ENCODE measurements around the gene GALNT17. TPM values are rescaled to one million over a fixed set of nuclear protein-coding genes. Genes with fewer than 3 reads are reported as not detected.
"Not testable (repeated sequence)": the region's sequence is repeated elsewhere in the genome, so short reads cannot be mapped to it uniquely, and the experiment has no call there.

GALNT17 gene
- total RNA-seq, 1 donor from 2014 or later: 78.1 TPM

DNA sequence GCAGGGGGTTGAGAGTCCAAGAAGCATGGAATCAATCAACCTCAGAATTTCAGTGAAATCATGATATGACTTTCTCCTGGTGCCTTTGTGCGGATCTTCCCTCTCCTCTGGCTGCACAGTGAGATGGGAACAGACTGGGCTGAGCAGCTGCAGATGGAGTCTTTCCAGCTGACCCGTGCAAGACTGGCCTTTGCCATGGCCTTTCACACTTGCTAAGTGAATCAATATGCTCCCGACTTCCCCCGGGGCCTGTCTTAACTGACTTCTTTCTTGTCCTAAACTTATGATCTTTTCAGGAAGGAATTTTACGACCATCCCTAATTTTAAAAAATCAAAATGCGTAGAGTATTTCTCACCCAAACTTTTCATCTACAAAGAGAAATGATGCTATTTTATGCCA lies 469.9 kb downstream of the GALNT17 start:
- DNase-seq (ENCODE audit: missing footprints) (no peak), ATAC-seq (no peak)
- intact Hi-C loops (cut with DNase I): no loop called here

DNA sequence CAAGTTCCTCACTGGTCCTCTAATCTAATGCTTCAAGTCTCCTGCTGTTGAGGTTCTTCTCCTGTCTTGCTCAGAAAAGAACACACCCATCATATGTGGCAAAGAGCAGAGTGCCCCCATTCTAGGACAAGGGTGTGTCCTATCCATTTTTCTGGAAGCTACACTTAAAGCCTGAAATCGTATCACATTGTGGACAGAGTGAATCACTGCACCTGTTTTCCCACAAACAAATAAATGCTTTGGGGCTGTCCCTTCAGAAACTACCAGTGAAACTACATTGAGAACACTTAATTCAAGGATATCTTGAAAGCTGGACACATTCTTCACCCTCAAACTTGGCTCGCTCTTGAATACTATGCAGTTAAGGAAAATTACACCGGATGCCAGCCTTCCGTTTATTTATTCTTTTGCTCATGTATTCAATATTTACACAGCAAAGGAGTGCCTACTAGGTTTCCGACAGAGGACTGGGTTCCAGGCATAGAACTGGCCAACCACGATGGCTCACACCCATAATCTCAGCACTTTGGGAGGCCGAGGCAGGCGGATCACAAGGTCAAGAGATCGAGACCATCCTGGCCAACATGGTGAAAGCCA lies 473.0 kb downstream of the GALNT17 start:
- intact Hi-C loops (cut with DNase I): no loop called here
- no peak for ATAC-seq
- no peak for DNase-seq (ENCODE audit: missing footprints)

DNA sequence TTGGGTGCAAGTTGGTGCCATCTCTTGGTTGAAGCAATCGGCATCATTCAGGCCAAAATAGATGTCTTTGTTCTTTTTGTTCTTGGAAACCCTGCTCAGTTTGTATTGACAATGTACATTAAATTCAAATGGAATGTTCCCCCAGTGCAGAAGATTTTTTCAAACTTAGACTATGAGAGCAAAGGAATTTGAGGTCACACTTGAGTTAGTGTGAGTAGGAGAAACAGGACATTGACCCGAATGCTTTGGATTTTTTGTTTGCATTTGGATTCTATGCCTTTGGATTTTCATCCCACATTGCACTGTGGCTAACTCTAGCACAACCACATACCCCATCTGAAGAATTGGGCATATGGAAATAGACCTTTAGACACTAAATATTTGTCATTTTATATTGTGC lies 480.0 kb downstream of the GALNT17 start:
- intact Hi-C loops (cut with DNase I): loop anchor here (5.0 to 10.0 kb wide), 5 partner anchors 50 to 477 kb away; partner anchors contain the start of gene GALNT17
- ATAC-seq: no peak

DNA sequence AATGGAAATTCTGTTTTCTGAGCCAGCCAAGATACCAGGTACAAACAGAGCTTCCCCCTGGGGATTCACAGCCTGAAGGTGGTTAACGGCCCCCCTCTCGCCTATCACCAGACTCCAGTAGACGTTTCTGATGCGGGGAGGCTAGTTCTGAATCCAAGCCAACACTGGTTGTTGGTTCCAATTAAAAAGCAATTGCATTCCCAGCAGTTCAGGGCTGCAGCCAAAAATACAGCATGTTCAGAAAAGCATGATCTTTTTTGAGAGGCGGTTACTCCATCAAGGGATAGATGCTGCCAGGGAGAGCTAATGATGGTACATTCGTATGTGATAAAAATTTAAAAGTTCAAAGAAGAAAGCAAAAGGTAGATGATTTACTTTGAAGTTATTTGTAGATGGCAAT lies 481.0 kb downstream of the GALNT17 start:
- ATAC-seq (peak; percentile 58), DNase-seq (ENCODE audit: missing footprints) (no peak)
- intact Hi-C loops (cut with DNase I): loop anchor here (5.0 to 10.0 kb wide), 5 partner anchors 49 to 478 kb away; partner anchors contain the start of gene GALNT17

More for the DNA sequence above, 480.0 kb downstream of the GALNT17 start:
- DNase-seq (ENCODE audit: missing footprints): no peak

DNA sequence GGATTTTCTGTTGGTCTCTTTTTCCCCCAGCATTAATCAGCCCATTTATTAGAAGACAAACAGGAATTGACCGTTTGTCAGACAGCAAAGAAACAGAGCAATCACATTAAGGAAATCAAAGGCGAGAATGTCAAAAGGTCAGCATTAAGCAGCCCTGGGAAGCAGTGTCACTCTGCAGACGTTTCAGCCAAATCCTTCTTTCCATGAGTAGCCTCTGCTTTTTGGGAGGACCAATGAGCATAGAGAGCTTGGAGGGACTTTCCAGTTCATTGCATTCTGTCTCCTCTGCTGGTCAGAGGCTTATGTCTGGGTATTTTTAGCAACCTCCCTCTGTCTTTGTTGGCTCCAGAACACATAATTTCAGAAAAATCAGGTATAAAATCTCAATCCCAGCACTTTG lies 481.4 kb downstream of the GALNT17 start:
- no peak for ATAC-seq
- DNase-seq (ENCODE audit: missing footprints): no peak
- intact Hi-C loops (cut with DNase I): loop anchor here (5.0 to 10.0 kb wide), 5 partner anchors 49 to 479 kb away; partner anchors contain the start of gene GALNT17

DNA sequence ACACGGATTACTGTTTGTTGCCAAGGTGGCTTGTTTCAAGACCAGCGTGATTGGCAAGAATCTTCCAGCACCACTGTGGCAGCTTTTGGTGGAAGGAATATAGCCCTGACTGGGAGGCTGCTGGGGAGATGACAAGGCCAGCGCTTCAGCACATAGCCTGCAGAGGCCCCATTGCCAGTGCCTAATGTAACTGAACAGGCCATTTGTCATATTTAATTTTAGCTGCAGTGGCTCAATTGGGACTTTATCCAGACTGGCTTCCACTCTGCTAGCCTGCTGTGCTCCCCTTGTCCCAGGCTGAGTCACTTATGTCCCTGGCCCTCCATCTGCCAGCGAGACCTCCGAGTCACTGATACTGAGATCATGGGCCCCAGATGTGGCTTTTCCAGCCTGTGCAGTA lies 483.1 kb downstream of the GALNT17 start:
- intact Hi-C loops (cut with DNase I): loop anchor here (10.0 kb wide), 3 partner anchors 110 to 480 kb away; partner anchors contain the start of gene GALNT17
- no peak for DNase-seq (ENCODE audit: missing footprints)
- ATAC-seq: peak; percentile 89

DNA sequence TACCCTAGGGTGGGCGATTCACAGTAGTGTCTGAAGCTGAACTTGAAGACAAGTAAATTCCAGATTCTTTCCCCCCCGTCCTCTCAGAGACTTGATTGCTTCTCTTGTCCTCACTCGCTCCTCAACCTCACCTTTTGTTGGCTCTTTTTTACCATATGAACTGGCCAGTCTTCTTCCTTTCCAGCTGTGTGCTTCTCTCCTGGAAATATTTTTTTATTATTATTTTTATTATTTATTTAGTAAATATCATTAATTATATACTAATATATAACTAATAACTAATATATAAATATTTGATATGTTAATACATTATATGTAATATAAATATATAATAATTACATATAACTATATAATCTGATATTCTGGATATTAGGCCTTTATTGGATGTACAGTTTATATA lies 484.3 kb downstream of the GALNT17 start:
- intact Hi-C loops (cut with DNase I): loop anchor here (10.0 kb wide), 3 partner anchors 109 to 481 kb away; partner anchors contain the start of gene GALNT17
- no peak for ATAC-seq
- no peak for DNase-seq (ENCODE audit: missing footprints)

DNA sequence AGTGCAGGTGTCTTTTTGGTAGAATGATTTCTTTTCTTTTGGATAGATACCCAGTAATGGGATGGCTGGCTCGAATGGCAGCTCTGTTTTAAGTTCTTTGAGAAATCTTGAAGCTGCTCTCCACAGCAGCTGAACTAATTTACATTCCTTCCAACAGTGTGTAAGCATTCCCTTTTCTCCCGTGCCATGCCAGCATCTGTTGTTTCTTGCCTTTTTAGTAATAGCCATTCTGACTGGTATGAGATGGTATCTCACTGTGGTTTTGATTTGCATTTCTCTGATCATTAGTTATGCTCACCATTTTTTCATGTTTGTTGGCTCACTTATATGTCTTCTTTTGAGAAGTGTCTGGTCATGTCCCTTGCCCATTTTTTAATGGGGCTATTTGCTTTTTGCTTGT lies 486.3 kb downstream of the GALNT17 start:
- intact Hi-C loops (cut with DNase I): loop anchor here (10.0 kb wide), 3 partner anchors 107 to 483 kb away; partner anchors contain the start of gene GALNT17
- no peak for ATAC-seq
- no peak for DNase-seq (ENCODE audit: missing footprints)

DNA sequence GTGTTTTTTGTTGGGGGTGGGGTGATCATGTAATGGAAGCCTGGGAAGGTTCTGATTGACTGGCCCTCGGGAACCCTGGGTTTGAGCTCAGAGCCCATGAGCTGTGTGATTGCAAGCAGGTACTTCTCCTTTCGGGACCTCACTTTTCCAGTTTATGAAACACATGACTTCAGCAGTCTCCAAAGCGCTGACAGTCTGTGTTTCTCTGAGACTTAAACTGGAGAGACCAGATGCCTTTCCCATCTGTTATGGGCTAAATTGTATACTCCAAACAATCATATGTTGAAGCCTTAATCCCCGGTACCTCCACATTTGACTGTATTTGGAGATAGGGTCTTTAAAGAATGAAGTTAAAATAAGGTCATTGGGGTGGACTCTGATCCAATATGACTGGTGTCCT lies 493.6 kb downstream of the GALNT17 start:
- intact Hi-C loops (cut with DNase I): no loop called here
- ATAC-seq (no peak), DNase-seq (ENCODE audit: missing footprints) (no peak)

DNA sequence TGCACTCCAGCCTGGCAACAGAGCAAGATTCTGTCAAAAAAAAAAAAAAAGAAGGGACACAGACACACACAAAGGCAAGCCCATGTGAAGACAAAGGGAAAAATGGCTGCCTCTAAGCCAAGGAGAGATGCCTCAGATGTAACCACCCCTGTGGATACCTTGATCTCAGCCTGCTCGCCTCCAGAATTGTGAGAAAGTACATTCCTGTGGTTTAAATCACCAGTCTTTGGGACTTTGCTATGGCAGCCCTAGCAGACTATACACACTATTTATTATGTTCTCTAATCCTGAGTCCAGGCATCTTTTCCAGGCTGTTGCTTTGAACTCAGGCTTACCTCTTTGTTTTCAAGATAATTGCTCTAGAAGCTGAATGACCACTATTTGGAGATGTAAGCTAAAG lies 494.3 kb downstream of the GALNT17 start:
- intact Hi-C loops (cut with DNase I): no loop called here
- ATAC-seq: no peak

DNA sequence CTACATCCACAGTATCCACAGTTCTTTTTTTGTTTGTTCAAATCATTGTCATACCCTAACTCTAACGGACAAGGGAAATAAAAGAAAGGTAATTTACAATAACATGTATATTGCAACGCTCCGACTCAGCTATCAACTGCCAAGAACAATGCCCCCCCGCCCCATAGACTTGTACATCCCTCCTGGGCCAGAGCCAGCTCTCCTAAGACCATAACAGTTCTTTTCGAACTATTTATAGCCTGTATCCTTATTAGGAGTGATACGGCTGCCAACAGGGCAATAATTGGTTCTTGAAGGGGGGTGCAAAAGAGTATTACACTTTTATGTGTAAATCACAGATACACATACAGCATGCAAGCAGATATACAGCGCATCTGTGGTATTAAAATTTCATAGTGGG lies 495.7 kb downstream of the GALNT17 start:
- intact Hi-C loops (cut with DNase I): no loop called here
- ATAC-seq: no peak
- DNase-seq (ENCODE audit: missing footprints): no peak

More for the DNA sequence above, 494.3 kb downstream of the GALNT17 start:
- DNase-seq (ENCODE audit: missing footprints): no peak

DNA sequence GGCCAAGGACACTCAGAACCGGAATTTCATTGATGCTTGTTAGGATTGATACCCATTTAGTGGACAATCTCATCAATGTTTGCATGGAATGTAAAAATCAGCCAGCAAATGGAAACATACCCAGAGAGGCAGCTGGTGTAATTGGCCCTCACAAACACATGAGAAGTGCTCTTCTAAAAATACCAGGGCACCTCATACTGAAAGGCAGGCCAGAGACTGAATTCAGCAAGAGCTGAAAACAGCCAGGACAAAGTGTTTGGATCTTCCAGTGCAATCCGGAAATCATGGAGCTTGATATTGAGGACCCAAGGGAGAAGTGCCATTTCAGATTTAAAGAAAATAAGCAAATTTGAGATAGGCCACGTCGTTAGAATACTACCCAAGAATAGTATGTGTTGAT lies 498.6 kb downstream of the GALNT17 start:
- DNase-seq (ENCODE audit: missing footprints): no peak
- intact Hi-C loops (cut with DNase I): no loop called here
- peak; percentile 70 for ATAC-seq

DNA sequence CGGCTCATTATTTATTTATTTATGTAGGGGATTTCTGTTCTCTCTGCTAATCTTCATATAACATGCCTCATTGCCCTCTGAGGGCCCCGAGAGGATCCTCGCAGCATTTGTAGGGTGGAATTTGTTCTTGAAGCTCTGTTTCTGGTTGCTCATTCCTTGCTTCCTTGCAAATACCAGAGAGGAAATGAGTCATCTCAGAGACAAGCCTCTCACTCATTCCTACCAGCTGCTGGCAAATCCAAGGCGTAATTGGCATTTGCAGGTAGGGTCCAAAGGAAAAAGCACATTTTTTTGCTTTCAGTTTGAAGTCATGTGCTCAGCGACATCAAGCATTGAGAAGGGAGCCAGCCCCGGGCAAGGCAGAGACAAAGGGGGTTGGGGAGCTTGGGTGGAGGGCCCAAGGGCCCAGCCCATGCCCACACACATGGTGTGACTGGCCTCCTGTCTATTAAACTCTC lies 501.6 kb downstream of the GALNT17 start:
- ATAC-seq (no peak), DNase-seq (ENCODE audit: missing footprints) (no peak)
- intact Hi-C loops (cut with DNase I): no loop called here

DNA sequence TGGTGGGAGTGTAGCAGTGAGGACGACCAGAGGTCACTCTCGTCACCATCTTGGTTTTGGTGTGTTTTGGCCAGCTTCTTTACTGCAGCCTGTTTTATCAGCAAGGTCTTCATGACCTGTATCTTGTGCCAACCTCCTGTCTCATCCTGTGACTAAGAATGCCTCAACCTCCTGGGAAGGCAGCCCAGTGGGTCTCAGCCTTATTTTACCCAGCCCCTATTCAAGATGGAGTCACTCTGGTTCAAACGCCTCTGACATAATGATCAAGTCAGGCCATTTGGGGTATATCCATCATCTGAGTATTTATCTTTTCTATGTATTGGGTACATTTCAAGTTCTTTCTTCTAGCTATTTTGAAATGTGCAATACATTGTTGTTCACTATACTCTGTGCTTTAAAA lies 503.9 kb downstream of the GALNT17 start:
- ATAC-seq; intact Hi-C loops (cut with DNase I); DNase-seq (ENCODE audit: missing footprints): not testable (repeated sequence)

DNA sequence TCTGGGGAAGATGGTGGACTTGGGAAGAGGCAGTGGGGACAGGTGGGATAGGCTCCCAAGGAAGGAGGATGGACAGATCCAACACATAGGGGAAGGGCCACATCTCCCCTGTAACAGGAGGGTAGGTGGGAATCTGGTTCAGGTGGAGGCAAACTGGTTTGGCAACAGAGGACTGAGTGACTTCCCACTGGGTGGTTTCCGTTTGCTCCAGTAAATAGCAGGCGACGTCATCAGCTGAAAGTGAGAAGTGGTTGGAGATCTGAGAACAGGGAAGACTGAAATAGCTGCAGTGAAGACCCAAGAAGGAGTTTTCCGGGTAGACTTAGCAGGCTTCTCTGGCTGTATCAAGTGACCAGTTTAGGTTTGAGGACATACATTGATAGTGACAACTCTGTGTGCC lies 504.4 kb downstream of the GALNT17 start:
- ATAC-seq: no peak
- DNase-seq (ENCODE audit: missing footprints): no peak
- intact Hi-C loops (cut with DNase I): no loop called here

DNA sequence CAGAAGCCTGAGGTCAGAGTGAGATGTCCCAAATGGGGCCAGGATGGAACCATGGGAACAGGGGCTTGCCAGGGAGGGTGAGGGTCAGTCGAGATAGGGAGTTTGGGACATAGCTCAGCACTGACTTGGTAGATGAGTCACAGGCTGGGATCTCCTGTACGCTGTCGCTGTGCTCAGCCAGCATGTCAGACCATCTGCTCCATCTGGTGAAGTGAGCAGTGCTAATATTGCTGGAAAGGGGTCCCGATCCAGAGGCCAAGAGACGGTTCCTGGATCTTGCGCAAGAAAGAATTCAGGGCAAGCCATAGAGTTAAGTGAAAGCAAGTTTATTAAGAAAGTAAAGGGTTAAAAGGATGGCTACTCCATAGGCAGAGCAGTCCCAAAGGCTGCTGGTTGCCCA lies 505.6 kb downstream of the GALNT17 start:
- DNase-seq (ENCODE audit: missing footprints) (no peak), ATAC-seq (no peak)
- intact Hi-C loops (cut with DNase I): no loop called here

DNA sequence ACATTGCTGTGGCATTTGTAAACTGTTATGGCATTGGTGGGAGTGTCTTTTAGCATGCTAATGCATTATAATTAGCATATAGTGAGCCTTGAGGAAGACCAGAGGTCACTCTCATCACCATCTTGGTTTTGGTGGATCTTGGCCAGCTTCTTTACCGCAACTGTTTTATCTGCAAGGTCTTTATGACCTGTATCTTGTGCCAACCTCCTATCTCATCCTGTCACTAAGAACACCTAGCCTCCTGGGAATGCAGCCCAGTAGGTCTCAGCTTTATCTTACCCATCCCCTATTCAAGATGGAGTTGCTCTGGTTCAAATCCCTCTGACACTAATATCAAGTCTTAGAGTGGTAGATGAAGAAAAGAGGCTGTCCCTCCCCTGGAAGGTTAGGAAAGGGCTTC lies 506.2 kb downstream of the GALNT17 start:
- intact Hi-C loops (cut with DNase I): no loop called here
- DNase-seq (ENCODE audit: missing footprints) (no peak), ATAC-seq (no peak)

DNA sequence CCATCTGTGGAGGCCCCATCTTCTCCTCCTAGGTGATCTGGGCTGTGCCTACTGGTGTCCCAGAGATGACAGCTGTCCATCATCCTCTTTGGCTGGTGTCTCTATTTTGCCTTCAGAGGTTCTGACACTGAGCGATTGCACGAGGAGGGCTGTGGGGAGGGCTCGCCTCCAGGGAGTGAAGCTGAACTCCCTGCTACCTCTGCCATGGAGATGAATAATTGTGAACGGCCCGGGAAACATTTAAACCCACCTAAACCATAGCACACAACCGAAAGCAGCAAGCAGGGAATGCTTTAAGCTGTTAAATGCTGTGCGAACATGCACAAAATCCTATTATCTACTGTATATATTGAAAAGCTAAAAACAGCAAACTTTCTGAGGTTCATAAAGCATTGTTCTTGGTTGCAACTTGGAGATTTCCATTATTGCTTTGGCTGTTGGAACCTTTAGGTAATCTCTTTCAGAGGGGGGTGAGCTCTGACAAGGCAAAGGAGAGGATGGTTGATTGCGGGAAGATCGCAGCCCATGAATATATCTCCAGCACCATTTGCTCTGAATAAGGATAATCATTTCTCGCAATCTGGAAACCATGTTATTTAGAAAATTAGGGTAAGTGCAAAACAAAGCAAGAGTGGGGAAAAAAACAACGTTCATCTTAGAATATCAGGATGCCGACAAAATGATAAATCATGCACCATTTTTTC lies 507.6 kb downstream of the GALNT17 start:
- intact Hi-C loops (cut with DNase I): no loop called here
- ATAC-seq (no peak), DNase-seq (ENCODE audit: missing footprints) (no peak)

DNA sequence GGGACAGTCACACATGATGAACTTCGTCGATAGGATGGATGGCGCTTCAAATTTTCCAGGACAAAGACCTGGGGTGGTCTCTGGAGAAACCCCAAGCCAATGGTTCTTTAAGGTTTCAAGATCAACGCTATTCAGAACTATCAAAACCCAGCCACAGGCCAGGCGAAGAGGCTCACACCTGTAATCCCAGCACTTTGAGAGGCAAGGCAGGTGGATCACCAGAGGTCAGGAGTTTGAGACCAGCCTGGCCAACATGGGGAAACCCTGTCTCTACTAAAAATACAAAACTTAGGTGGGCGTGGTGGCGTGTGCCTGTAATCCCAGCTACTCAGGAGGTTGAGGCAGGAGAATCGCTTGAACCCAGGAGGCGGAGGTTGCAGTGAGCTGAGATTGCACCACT lies 511.1 kb downstream of the GALNT17 start:
- ATAC-seq; intact Hi-C loops (cut with DNase I); DNase-seq (ENCODE audit: missing footprints): not testable (repeated sequence)

DNA sequence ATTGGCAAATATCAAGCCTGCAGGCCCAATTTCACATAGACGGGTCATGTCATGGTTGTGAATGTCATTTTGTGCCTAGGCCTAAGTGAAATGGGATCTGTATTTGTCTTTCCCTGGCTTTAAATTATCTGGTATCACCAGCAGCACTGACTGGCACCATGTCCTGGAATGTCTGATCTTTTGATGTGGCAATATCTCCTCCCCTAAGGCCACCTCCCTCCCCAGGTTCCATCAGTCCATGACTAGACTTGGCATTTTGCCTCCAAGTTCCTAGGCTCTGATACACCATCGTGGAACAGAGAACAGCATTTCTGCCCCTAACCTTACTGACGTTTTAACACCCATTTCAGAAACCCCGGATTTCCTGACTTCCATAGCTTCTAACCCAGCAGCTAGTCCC lies 513.9 kb downstream of the GALNT17 start:
- intact Hi-C loops (cut with DNase I): no loop called here
- ATAC-seq: no peak
- no peak for DNase-seq (ENCODE audit: missing footprints)

Measured in Right ventricle myocardium inferior (tissue), 1 donor.